Parathyroid adenoma (tissue), 2 donors: ENCODE data around the gene SYPL2.
A peak's percentile ranks its signal among the peaks of the same experiment; 100 is the strongest.

Experiments
- H2AFZ ChIP-seq: fragments of 300-600 bp; sonication (generic); one replicate; pipeline ENCODE4 v1.7.0; 2017; ENCODE audit warnings: antibody characterized with exemption, mild to moderate bottlenecking
- H3K27ac ChIP-seq: fragments of 300-600 bp; sonication (generic); one replicate; pipeline ENCODE4 v1.7.0; 2017
- H3K27me3 ChIP-seq: fragments of 300-600 bp; sonication (generic); one replicate; pipeline ENCODE4 v1.7.0; 2017; ENCODE audit warnings: low read length; ENCODE audit not compliant: control insufficient read depth, insufficient read depth
- H3K36me3 ChIP-seq: fragments of 300-600 bp; sonication (generic); one replicate; pipeline ENCODE4 v1.7.0; 2017; ENCODE audit warnings: low read length; ENCODE audit not compliant: control insufficient read depth, insufficient read depth
- H3K4me1 ChIP-seq: fragments of 300-600 bp; sonication (generic); one replicate; pipeline ENCODE4 v1.7.0; 2017; ENCODE audit warnings: control low read depth
- H3K4me2 ChIP-seq: fragments of 300-600 bp; sonication (generic); one replicate; pipeline ENCODE4 v1.7.0; 2017; ENCODE audit warnings: low read length
- H3K4me3 ChIP-seq: fragments of 300-600 bp; sonication (generic); one replicate; pipeline ENCODE4 v1.7.0; 2017; ENCODE audit warnings: low read depth, low read length
- H3K79me2 ChIP-seq: fragments of 300-600 bp; sonication (generic); one replicate; pipeline ENCODE4 v1.7.0; 2017; ENCODE audit warnings: control low read depth
- H3K9ac ChIP-seq: fragments of 300-600 bp; sonication (generic); one replicate; pipeline ENCODE4 v1.7.0; 2017; ENCODE audit warnings: mild to moderate bottlenecking
- H3K9me3 ChIP-seq: fragments of 300-600 bp; sonication (generic); one replicate; pipeline ENCODE4 v1.7.0; 2017; ENCODE audit warnings: low read length; ENCODE audit not compliant: control insufficient read depth
- TF ChIP-seq, protein P1 (sequence below): fragments of 300-600 bp; sonication (generic); IDR thresholded peaks from one replicate; pipeline ENCODE4 v1.7.0; 2017; ENCODE audit warnings: antibody characterized with exemption, mild to moderate bottlenecking
- donor health status: primary hyperparathyroidism.

SYPL2 gene

GRCh38 chr1:109493227-109493626 lies 26.9 kb downstream of the SYPL2 start:
- H3K36me3 ChIP-seq: no peaks in the 10 kb centered on the region
- H3K27me3 ChIP-seq: no peaks in the 10 kb centered on the region
- peak overlapping the region; percentile 90 for H2AFZ ChIP-seq
- TF ChIP-seq, protein P1, sequence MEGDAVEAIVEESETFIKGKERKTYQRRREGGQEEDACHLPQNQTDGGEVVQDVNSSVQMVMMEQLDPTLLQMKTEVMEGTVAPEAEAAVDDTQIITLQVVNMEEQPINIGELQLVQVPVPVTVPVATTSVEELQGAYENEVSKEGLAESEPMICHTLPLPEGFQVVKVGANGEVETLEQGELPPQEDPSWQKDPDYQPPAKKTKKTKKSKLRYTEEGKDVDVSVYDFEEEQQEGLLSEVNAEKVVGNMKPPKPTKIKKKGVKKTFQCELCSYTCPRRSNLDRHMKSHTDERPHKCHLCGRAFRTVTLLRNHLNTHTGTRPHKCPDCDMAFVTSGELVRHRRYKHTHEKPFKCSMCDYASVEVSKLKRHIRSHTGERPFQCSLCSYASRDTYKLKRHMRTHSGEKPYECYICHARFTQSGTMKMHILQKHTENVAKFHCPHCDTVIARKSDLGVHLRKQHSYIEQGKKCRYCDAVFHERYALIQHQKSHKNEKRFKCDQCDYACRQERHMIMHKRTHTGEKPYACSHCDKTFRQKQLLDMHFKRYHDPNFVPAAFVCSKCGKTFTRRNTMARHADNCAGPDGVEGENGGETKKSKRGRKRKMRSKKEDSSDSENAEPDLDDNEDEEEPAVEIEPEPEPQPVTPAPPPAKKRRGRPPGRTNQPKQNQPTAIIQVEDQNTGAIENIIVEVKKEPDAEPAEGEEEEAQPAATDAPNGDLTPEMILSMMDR: no peak
- no peak overlapping the region for H3K9ac ChIP-seq
- H3K27ac ChIP-seq: no peak overlapping the region
- H3K4me3 ChIP-seq: no peak overlapping the region
- H3K4me1 ChIP-seq: no peaks in the 10 kb centered on the region
- H3K4me2 ChIP-seq: no peak overlapping the region
- H3K79me2 ChIP-seq: no peaks in the 10 kb centered on the region
- no peaks in the 10 kb centered on the region for H3K9me3 ChIP-seq

DNA sequence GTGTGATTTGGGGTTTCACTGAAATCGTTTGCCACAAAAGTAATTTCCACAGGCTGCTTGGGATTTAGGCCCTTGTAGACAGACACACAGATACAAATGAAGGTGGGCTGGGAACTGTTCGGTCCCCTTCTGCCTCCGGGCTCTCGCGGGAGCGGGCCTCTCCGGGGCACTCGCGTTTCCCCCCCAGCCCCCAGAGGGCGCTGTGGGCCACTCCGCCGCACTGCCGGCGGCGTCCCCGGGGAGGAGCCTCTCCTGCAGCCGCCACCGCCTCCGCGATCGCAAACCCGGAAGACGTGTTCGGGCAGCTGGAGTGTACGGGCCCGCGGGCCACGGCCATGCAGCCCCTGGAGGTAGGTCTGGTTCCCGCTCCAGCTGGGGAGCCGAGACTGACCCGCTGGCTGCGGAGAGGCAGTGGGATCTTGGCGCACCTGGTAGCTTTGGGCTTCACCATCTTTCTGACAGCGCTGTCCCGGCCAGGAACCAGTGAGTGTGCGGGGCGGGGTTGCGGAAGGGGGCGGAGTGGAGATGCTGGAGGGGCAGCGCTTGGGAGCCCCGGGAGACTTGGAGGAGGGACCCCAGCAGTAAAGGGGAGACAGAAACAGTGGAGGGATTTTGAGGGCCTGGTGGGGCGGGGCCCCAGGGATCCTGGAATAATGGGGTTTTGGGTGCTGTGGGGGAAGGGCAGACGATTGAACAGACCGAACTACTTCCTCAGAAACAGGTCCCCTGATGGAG lies 27.6 kb downstream of the SYPL2 start, which contains the start of gene CYB561D1:
TSS of gene CYB561D1 (plus strand) at position 290 of the 735 bp plus-strand sequence. CDS start at position 336, 46 bp downstream.
- no peaks in the 10 kb centered on the region for H3K4me1 ChIP-seq
- H3K4me2 ChIP-seq: peak within 1 kb of the TSS; percentile 74
- peak within 1 kb of the TSS; percentile 84 for H3K4me3 ChIP-seq
- peak within 1 kb of the TSS; percentile 68 for H3K27ac ChIP-seq
- H3K36me3 ChIP-seq: no peaks in the 10 kb centered on the region
- no peaks in the 10 kb centered on the region for H3K9me3 ChIP-seq
- peak within 1 kb of the TSS; percentile 90 for H2AFZ ChIP-seq
- H3K79me2 ChIP-seq: no peaks in the 10 kb centered on the region
- H3K9ac ChIP-seq: no peak within 1 kb of the TSS
- H3K27me3 ChIP-seq: no peaks in the 10 kb centered on the region
- TF ChIP-seq, protein P1: peak; percentile 88

DNA sequence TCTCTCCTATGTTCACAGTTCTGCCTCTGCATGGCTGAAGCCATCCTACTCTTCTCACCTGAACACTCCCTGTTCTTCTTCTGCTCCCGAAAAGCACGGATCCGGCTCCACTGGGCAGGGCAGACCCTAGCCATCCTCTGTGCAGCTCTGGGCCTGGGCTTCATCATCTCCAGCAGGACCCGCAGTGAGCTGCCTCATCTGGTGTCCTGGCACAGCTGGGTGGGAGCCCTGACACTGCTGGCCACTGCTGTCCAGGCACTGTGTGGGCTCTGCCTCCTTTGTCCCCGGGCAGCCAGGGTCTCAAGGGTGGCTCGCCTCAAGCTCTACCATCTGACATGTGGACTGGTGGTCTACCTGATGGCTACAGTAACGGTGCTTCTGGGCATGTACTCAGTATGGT lies 29.4 kb downstream of the SYPL2 start:
- Histone ChIP-seq H3K4me2 (no peak overlapping the region), H3K4me3 (no peak overlapping the region), H3K36me3 (no peaks in the 10 kb centered on the region), H3K9ac (no peak overlapping the region), H3K79me2 (no peaks in the 10 kb centered on the region), H3K27me3 (no peaks in the 10 kb centered on the region), H3K4me1 (no peaks in the 10 kb centered on the region), H2AFZ (no peak overlapping the region), H3K9me3 (no peaks in the 10 kb centered on the region), H3K27ac (no peak overlapping the region)
- TF ChIP-seq, protein P1: no peak

DNA sequence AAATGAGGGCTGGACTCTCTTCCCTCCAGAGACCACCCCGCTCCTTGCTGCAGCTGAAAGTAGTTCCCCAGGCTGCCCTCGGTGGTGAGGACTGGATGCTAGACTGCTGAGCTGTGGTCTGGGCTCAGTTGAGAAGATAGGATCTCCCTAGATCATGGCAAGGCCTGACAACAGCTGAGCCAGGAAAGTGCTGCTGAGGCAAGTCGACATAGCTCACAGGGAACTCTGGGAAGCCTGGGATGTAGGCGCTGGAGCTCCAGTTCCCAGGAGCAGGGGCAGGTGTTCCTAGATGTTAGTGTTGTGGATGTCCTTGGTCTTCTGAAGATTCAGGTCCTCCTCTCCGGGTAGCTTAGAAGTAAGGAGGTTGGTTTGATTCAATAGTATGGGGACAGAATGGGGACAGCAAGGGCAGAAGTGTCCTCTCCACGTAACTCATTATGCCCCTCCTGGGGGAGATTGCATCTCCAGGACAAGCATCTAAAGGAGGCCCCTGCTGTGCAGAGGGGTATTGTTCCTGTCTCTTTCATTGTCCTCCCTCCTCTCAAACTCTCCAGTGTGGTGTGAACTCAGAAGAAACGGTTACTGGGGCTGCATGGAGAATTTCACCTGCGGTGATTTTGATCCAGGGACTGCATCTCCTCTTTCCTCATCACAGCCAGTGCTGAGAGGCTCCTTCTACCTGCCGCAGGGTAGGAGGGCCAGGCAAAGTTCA lies 31.3 kb downstream of the SYPL2 start:
- H3K9me3 ChIP-seq: no peaks in the 10 kb centered on the region
- H3K4me1 ChIP-seq: no peaks in the 10 kb centered on the region
- TF ChIP-seq, protein P1: no peak
- H3K79me2 ChIP-seq: no peaks in the 10 kb centered on the region
- no peak overlapping the region for H2AFZ ChIP-seq
- no peak overlapping the region for H3K27ac ChIP-seq
- no peak overlapping the region for H3K4me2 ChIP-seq
- no peak overlapping the region for H3K9ac ChIP-seq
- H3K4me3 ChIP-seq: no peak overlapping the region
- H3K36me3 ChIP-seq: no peaks in the 10 kb centered on the region
- no peaks in the 10 kb centered on the region for H3K27me3 ChIP-seq
